Omental fat pad (tissue), 4 donors: ENCODE data around the gene TBC1D13. TPM values are rescaled to one million over a fixed set of nuclear protein-coding genes. Genes with fewer than 3 reads are reported as not detected.

Experiments used
- ATAC-seq: fragments of 150-250 bp; one replicate; pipeline ENCODE4 v1.9.1; 2016; ENCODE audit warnings: mild to moderate bottlenecking, moderate library complexity; ENCODE audit not compliant: low FRiP score
- DNase-seq: peaks from one replicate; pipeline ENCODE4 v3.0.0-alpha.2; 2019; ENCODE audit warnings: low spot score
- CTCF ChIP-seq, 3 donors: fragments of 450-650 bp; IDR thresholded peaks; one replicate each; pipeline ENCODE4 v1.5.1; 2016 to 2017; ENCODE audit warnings: antibody characterized with exemption in 3 of 3, mild to moderate bottlenecking in 3 of 3, moderate library complexity in 2 of 3
- total RNA-seq, 4 donors: library from RNA; depleted of rRNA; stranded (reverse); fragments of >200 nt; gene quantifications; one replicate each; pipeline ENCODE4 v1.1.0, GENCODE V29; 2016

TBC1D13 gene
- total RNA-seq, 4 donors from 2014 or later = 12.1 to 21.4 (median 14.9) TPM

- no peak for TF ChIP-seq CTCF (IDR thresholded peaks at IDR 0.05)
Observed at GRCh38 chr9:128809831-128810230, 22.8 kb downstream of the TBC1D13 start.

GRCh38 chr9:128810873-128811272 is 23.8 kb downstream of the TBC1D13 start:
- no peak for TF ChIP-seq CTCF (IDR thresholded peaks at IDR 0.05)
- no peak for DNase-seq
- no peak for ATAC-seq

More at GRCh38 chr9:128809831-128810230, 22.8 kb downstream of the TBC1D13 start:
- no peak for DNase-seq
- ATAC-seq = no peak

- DNase-seq (peak; percentile 89), ATAC-seq (peak; percentile 97)
- TF ChIP-seq CTCF (IDR thresholded peaks at IDR 0.05) = peak in 2 of 3 donors; percentile 81 to 99
Observed at GRCh38 chr9:128818099-128818838, 31.2 kb downstream of the TBC1D13 start, which contains the start of gene ENDOG. ENDOG (plus strand) TSS chr9:128818500; CDS start chr9:128818685, 185 bp downstream.

DNA sequence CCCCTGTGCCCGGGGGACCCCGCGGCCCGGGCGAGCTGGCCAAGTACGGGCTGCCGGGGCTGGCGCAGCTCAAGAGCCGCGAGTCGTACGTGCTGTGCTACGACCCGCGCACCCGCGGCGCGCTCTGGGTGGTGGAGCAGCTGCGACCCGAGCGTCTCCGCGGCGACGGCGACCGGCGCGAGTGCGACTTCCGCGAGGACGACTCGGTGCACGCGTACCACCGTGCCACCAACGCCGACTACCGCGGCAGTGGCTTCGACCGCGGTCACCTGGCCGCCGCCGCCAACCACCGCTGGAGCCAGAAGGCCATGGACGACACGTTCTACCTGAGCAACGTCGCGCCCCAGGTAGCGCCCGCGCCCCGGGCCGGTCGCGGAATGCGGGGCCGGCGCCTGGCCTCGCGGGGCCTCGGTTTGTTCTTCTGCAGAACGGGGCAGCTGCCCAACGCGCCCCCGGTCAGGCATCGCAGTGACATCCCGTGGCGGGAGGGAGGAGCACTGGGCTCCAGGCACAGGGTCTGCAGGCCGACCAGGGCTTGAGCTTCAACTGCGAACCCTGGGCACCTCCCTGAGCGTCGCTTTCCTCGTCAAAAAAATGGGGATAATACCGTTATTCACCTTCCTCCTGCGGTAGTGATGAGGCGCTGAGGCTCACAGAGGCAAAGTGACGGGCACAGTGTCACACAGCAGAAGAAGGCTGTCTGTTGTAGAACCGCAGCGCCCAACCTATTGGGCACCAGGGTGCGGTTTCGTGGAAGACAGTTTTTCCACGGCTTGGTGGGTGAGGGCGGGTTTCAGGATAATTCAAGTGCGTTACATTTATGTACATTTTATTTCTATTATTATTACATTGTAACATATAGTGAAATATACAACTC is 32.0 kb downstream of the TBC1D13 start:
- peak; percentile 37 for ATAC-seq
- DNase-seq = no peak
- TF ChIP-seq CTCF (IDR thresholded peaks at IDR 0.05) = no peak

- DNase-seq (no peak), ATAC-seq (no peak)
- TF ChIP-seq CTCF (IDR thresholded peaks at IDR 0.05) = no peak
Observed at GRCh38 chr9:128819716-128820664, 32.9 kb downstream of the TBC1D13 start.
